NCI-H1694 treated with DMSO at 0.1 percent for 48 hours (cell line): Measurements from ENCODE around the gene SEC16A.
"Not testable (repeated sequence)": the region's sequence is repeated elsewhere in the genome, so short reads cannot be mapped to it uniquely, and the experiment has no call there.

ENCODE experiments used
- DNase-seq: peaks from one replicate; lab custom pipeline; 2025; lab: John Stamatoyannopoulos, UW

The SEC16A gene

DNA sequence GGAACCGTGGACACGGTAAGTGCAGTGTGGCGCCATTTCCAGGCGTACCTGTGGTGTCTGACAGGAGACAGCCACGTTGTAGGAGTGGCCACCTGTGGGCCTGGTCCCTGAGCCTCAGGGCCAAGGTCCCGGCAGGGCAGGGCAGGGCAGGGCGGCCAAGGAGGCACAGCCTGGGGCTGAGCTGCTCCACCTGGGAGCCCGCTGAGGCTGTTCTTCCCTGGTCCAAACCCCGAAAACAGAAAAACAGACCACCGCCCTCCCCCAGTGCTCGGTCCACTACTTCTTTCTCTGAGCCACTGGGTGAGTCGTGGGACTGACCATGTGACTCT lies 63.8 kb downstream of the SEC16A start:
- no peak for DNase-seq

GRCh38 chr9:136418182-136419091 lies 64.4 kb downstream of the SEC16A start:
- DNase-seq, result no peak

- no peak for DNase-seq
Observed at GRCh38 chr9:136416914-136417313, 65.9 kb downstream of the SEC16A start.

- DNase-seq, result no peak
Observed at GRCh38 chr9:136416427-136416826, 66.4 kb downstream of the SEC16A start.

- DNase-seq, result no peak
Observed at GRCh38 chr9:136412962-136413361, 69.9 kb downstream of the SEC16A start.

DNA sequence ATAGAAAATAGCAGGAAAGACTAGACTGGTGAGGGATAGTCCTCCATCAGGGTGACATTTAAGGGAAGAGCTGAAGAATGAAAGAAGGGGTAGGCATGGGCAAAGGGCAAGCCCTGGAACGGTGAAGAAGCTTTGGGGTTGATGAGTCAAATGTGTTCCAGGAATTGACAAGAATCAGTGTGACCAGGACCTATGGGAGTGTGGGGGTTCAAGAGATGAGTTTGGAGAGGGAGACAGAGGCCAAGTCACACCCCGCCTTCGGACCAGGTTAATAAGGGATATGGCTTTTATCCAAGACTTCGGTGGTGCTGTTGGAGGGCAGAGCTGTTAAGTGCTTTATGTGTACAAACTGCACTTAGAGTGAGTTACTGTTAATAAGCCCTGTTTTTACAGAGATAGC lies 71.5 kb downstream of the SEC16A start:
- no peak for DNase-seq

DNA sequence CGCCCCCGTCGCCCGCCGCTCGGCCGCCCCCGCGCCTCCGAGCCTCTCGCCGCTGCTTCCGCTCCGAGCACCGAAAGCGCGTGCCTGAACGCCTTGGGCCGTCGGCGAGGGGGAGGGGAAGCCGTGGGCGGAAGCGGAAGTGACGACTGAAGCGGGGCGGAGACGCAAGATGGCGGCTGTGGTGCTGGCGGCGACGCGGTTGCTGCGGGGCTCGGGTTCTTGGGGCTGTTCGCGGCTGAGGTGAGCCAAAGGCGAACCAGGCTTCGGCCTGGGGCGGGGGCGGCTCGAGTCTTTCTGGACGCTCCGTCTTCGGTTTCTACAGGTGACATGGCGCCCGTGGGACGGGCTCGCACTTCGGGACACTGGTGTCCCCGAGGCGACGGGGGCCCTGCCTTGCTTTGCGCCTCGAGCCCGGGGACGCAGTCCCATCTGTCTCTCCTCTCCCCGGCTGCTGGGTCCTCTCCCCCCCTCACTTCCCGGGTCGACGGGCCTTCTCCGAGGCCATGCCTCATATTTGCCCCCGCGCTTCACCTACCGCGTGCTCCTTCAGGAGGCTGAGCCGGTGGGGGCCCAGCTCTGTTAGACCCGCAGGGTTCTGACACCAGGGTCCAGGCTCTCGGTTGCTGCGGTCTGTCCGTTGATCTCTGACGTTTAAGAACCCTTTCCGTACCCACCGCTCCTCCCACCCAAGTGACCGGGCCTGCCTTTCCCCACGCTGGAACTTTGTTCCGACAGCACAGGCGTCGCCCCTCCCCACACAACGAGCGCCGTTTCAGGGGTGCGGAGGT lies 72.1 kb downstream of the SEC16A start, which contains the start of the genes ENTR1 and PMPCA:
Gene ENTR1, minus strand, starts transcription at position 115 of the 788 bp plus-strand sequence. CDS start 217 bp downstream, outside the sequence.
Gene PMPCA, plus strand, starts transcription at position 159 of the 788 bp plus-strand sequence. Its CDS starts 11 bp downstream, at position 170.
- peak; percentile 55 for DNase-seq

DNA sequence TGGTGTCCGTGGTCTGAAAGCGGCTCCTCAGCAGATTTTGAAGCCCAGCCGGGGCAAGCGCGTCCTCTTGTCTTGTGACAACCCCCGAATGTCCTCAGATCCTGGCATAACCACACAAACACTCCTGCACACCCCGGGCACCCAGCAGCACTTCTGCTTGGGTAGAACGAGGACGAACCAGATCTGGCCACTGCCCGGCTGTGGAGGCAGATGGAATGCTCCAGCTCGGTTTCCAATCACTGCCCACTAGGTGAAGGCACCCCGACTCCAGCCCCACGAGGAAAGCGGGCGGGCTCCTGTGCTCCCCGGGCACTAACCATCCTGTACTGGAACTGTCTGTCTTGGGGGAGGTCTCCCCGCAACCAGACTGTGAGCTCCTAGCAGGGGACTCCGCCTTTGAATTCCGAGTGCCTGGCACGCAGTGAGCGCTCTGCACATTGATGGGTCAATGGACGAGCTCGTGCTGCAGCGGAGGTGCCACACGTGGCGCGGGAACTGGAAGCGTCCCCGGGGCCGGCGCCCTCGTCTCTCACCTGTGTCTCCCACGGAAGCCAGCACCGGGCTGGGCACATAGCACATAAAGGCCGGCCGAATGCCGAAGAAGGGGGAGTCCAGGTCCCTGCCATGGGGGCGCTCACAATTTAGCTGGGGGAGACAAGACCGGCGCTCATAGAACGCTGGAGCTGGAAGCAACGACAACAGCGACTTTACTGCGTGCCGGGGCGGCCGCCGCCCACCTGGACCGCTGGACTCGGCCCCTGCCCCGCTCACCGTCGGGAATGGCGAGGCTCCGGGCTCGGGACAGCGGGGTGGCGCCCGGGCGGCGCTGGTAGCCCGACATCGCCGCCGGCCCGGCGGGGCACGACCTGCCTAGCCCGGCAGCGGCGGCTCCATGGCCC lies 73.0 kb downstream of the SEC16A start:
- DNase-seq, result no peak

- no peak for DNase-seq
Observed at GRCh38 chr9:136407911-136408310, 74.9 kb downstream of the SEC16A start.

- DNase-seq, result not testable (repeated sequence)
Observed at GRCh38 chr9:136407061-136407460, 75.8 kb downstream of the SEC16A start.

- DNase-seq, result not testable (repeated sequence)
Observed at GRCh38 chr9:136405904-136406303, 76.9 kb downstream of the SEC16A start.

DNA sequence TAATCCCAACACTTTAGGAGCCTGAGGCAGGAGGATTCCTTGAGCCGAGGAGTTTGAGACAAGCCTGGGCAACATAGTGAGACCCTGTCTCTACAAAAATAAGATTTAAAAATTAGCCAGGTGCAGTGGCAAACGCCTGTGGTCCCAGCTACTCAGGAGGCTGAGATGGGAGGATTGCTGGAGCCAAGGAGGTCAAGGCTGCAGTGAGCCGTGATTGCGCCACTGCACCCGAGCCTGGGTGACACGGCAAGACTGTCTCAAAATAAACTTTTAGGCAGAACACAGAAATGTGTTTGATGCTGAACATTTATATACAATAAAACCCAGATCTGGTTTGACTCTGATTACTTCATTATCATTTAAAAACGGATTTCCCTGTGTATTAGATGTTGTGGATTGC lies 77.4 kb downstream of the SEC16A start:
- DNase-seq, result no peak

DNA sequence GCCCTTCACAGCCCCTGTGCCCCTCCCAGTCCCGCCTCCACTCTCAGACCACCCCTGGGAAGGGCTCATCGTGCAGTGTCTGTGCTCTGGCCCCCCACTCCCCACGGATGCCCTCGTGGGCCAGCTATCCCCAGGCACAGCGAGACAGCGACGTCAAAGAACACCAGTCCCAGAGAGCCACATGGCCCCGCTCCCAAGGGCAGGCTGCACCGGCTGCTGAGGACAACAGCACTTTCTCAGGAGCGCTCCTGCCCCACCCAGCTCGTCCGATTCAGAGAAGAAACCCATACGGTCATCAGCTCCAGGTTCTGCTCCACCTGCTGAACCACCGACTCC lies 78.1 kb downstream of the SEC16A start:
- DNase-seq, result no peak

DNA sequence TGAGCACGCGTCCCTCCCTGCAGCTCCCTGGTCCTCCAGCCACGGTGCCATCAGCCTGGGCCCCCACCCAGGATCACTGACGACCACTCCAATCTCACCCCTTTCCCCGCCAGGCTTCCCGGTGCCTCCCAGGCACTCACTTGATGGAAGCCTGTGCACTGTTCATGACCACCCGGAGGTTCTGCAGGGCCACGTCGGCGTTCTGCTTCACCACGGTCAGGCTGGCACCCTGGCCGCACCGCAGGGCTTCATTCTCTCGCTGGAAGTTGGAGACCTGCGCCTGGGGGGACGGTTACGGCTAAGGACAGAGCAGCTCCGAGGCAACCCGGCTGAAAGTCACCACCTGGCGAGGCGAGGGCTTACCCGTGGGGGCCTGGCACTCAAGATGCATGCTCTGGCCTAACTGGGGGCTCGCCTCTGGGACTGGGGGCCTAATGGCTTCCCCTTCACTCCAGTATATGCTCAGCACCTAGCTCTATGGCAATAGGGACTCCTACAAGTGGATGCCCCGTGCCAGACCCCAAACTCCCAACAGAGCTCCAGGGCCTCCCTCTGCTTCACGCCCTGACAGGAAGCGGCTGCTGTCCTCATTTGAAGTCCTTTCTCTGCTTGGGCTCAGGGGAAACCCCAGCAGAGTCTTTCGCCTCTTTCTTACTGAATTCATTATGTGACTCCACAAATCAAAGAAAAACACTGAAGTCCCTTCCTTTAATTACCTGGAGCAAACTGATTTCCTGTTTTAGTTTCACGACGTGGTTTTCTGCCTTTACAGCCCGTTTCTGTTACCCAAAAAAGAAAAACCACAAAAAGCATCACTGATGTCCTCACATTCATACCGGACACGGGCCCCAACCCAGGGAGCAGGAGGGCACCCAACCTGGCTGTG lies 78.7 kb downstream of the SEC16A start:
- DNase-seq, result no peak

DNA sequence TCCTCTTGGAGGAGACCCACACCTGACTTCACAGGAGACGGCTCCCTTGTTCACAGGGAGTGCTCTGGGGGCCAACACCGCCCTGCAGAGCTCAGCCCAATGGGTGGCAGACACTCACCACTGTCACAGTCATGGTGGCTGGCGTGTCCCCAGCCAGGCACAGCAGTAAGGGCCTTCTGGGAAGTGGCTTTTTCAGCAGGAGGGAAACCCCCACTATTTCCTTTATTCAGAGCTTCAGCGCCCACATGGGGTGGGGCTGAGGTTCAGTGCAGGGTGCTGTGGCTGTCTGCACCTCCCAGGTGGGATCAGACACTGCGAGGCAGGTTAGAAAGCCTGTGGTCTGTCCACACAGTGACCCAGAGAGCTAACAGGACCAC lies 79.3 kb downstream of the SEC16A start:
- DNase-seq, result no peak

GRCh38 chr9:136402067-136402466 lies 80.8 kb downstream of the SEC16A start:
- DNase-seq, result no peak

GRCh38 chr9:136401173-136401922 lies 81.5 kb downstream of the SEC16A start:
- DNase-seq, result no peak

DNA sequence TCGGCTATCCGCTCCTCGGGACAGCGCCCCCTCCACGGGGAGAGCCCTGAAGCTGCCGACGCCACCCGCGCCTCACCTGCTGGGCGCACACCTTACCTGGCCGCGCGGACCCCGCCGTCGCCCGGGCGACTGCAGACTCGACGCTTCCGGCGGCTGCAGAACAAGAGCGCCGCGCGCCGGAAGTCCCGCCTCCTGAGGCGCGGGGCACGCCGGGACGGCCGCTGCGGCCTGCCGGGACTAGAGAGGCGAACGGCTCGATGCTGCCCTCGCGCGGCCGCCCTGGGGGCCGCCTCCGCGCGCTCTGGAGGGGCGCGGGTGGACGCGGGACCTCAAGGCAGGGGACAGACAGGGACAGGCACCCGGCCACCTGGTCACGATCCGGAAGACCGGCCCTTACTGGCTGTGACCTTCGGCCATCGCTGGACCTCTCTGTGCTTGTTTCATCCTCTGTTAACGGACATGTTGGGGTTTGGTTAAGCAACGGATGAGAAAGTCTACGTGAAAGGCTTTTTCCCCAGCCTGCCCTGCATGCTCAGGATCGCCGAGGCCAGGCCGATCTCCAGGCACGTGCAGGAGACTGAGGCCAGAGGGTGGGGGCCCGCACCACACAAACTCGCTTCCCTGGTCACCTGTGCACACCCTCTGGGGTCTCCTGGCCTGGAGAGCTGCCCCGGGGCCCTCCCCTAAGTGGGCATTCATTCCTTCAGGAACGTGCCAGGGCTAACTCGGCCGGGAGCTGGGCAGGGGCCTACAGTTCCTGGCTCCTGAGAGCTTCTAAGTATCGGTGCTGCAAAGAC lies 82.6 kb downstream of the SEC16A start, which contains the start of gene SNAPC4:
Gene SNAPC4, minus strand, starts transcription at position 133 of the 797 bp plus-strand sequence. CDS start 1,742 bp downstream, outside the sequence.
- peak; percentile 63 for DNase-seq
